Activated CD8-positive, alpha-beta T cell treated with anti-CD3 and anti-CD28 coated beads for 36 hours (primary cell): Measurements from ENCODE around the gene BCL2A1. TPM values are rescaled to one million over a fixed set of nuclear protein-coding genes. Genes with fewer than 3 reads are reported as not detected.

Experiments
- ATAC-seq: fragments of 200-7000 bp; cut with Tn5 transposase; one replicate; pipeline ENCODE4 v1.10.0; 2021; ENCODE audit warnings: mild to moderate bottlenecking, moderate library complexity
- CTCF ChIA-PET: fragments of 350-600 bp; sonication (Branson Sonifier 250); formaldehyde crosslinking; loops from one replicate; lab custom pipeline; 2021; ENCODE audit warnings: antibody characterized with exemption; lab: Charles Lee
- POLR2A ChIA-PET: fragments of 350-600 bp; sonication (Branson Sonifier 250); formaldehyde crosslinking; loops from one replicate; lab custom pipeline; 2021; ENCODE audit warnings: antibody characterized with exemption; lab: Charles Lee
- DNase-seq: peaks from one replicate; pipeline ENCODE4 v3.0.0-alpha.2; 2020
- H3K27ac Mint-ChIP-seq: one replicate; pipeline ENCODE4 v1.8.0; 2021; ENCODE audit warnings: mild to moderate bottlenecking, mixed read lengths
- H3K27me3 Mint-ChIP-seq: one replicate; pipeline ENCODE4 v1.8.0; 2021; ENCODE audit warnings: mixed read lengths
- H3K36me3 Mint-ChIP-seq: one replicate; pipeline ENCODE4 v1.8.0; 2021; ENCODE audit warnings: low read depth, mixed read lengths
- H3K4me1 Mint-ChIP-seq: one replicate; pipeline ENCODE4 v1.8.0; 2021; ENCODE audit warnings: low read depth, mixed read lengths
- H3K4me3 Mint-ChIP-seq: one replicate; pipeline ENCODE4 v1.8.0; 2021; ENCODE audit warnings: mild to moderate bottlenecking, moderate library complexity, mixed read lengths
- H3K9me3 Mint-ChIP-seq: one replicate; pipeline ENCODE4 v1.8.0; 2021; ENCODE audit warnings: mixed read lengths
- intact Hi-C: fragments of 100-400 bp; cut with micrococcal nuclease; formaldehyde crosslinking; loops from one replicate; pipeline ENCODE4 v1.10.0; 2022
- total RNA-seq, 2 experiments: library from RNA; stranded (reverse); gene quantifications; one replicate each; pipeline ENCODE4 v1.2.3, GENCODE V29; 2021
- TF ChIP-seq, protein P1 (sequence below): fragments of 200-600 bp; IDR thresholded peaks from one replicate; pipeline ENCODE4 v1.8.0; 2022; ENCODE audit warnings: antibody characterized with exemption, mild to moderate bottlenecking

BCL2A1 gene
- total RNA-seq, 2 experiments from 2014 or later: 47.1 to 47.9 TPM

DNA sequence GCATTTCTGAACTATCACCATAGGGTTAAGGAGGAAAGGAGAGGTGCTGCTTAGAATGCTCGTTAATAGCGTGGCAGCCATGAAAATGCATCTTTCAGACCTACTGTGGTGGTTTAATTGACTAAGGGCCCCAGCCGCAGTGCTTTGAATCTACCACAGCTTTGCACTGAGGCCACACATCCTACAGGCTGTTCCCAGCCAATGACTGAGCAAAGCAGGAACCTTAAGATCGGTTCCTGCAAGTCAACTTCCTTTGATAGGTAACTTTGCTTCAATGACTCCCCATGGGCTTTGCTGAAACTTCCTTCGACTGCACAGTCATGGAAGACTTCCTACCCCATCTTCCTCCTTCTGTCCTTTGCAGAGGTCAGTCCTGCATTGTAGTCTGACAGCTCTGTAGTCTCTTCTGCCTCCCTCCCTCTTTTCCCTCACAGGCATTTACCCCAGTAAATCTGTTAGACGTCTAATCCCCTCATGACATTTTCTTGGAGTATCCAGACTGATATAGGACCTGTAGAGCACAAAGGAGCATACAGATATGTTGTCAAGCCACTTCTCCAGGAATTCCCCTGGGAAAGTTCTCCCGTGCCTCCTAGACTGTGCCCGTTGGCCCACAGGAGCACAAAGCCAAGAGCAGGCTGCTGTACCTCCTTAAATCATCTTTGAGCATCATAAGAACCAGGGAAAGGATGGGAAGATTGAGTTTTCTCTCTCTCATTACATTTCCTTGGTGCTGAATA, 2.6 kb upstream of the BCL2A1 start:
- no peaks in the 10 kb centered on the region for H3K27me3 Mint-ChIP-seq
- TF ChIP-seq, protein P1, sequence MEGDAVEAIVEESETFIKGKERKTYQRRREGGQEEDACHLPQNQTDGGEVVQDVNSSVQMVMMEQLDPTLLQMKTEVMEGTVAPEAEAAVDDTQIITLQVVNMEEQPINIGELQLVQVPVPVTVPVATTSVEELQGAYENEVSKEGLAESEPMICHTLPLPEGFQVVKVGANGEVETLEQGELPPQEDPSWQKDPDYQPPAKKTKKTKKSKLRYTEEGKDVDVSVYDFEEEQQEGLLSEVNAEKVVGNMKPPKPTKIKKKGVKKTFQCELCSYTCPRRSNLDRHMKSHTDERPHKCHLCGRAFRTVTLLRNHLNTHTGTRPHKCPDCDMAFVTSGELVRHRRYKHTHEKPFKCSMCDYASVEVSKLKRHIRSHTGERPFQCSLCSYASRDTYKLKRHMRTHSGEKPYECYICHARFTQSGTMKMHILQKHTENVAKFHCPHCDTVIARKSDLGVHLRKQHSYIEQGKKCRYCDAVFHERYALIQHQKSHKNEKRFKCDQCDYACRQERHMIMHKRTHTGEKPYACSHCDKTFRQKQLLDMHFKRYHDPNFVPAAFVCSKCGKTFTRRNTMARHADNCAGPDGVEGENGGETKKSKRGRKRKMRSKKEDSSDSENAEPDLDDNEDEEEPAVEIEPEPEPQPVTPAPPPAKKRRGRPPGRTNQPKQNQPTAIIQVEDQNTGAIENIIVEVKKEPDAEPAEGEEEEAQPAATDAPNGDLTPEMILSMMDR: no peak
- intact Hi-C loops: no loop called here
- peaks cover 13% of the 10 kb centered on the region for H3K36me3 Mint-ChIP-seq
- H3K4me3 Mint-ChIP-seq: no peak overlapping the region
- ATAC-seq (peak; percentile 7), DNase-seq (peak; percentile 66)
- ChIA-PET POLR2A (interaction anchor here (1.0 to 1.3 kb wide), 2 partner anchors 8 to 76 kb away, joined by 3 to 5 read pairs; no protein-coding TSS in a partner anchor), CTCF (interaction anchor here (1.2 to 1.4 kb wide), 2 partner anchors 13 to 120 kb away, joined by 3 to 4 read pairs; no protein-coding TSS in a partner anchor)
- peak overlapping the region; percentile 73 for H3K27ac Mint-ChIP-seq
- H3K4me1 Mint-ChIP-seq: peaks cover 42% of the 10 kb centered on the region
- no peaks in the 10 kb centered on the region for H3K9me3 Mint-ChIP-seq

GRCh38 chr15:79972863-79973262, 1.9 kb upstream of the BCL2A1 start:
- peak overlapping the region; percentile 56 for H3K27ac Mint-ChIP-seq
- TF ChIP-seq, protein P1: no peak
- no peak for DNase-seq
- H3K4me1 Mint-ChIP-seq: peaks cover 39% of the 10 kb centered on the region
- ChIA-PET POLR2A (interaction anchor here (1.0 to 1.3 kb wide), 2 partner anchors 9 to 75 kb away, joined by 3 to 5 read pairs; no protein-coding TSS in a partner anchor), CTCF (interaction anchor here (1.2 to 1.4 kb wide), 2 partner anchors 13 to 119 kb away, joined by 3 to 4 read pairs; no protein-coding TSS in a partner anchor)
- no peak overlapping the region for H3K4me3 Mint-ChIP-seq
- intact Hi-C loops: no loop called here
- ATAC-seq: no peak
- no peaks in the 10 kb centered on the region for H3K27me3 Mint-ChIP-seq
- no peaks in the 10 kb centered on the region for H3K9me3 Mint-ChIP-seq
- H3K36me3 Mint-ChIP-seq: peaks cover 19% of the 10 kb centered on the region

DNA sequence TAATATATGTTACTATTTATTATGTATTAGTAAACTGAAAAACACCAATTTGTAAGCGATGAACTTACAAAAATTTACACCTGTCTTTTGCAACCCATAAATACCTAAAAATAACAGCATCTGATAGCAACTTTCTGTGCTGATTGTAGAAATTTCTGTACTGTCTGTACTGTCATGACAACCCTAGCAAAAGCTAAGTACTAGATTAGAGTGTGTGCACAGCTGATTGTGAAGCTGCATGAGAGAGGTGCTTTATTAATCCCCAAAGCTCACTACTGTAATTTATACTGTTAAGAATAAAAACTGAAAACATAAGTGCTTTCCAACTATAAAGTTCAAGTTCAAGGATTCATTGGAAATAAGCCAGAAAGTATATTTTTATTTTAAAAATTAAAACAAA, 815 bp downstream of the BCL2A1 start:
- no peak for DNase-seq
- intact Hi-C loops: loop anchor here (1.0 kb wide), 1 partner anchor 47 kb away; no protein-coding TSS in a partner anchor
- H3K4me1 Mint-ChIP-seq: peaks cover 55% of the 10 kb centered on the region
- no peaks in the 10 kb centered on the region for H3K9me3 Mint-ChIP-seq
- CTCF ChIA-PET: interaction anchor here (0.9 to 2.2 kb wide), 3 partner anchors 9 to 116 kb away, joined by 3 to 7 read pairs (median 4); no protein-coding TSS in a partner anchor
- POLR2A ChIA-PET: interaction anchor here (1.0 to 4.8 kb wide), 3 partner anchors 48 to 90 kb away, joined by 3 to 47 read pairs (median 19); partner anchors contain the start of gene MTHFS
- peak overlapping the region; percentile 96 for H3K4me3 Mint-ChIP-seq
- no peak for ATAC-seq
- peaks cover 34% of the 10 kb centered on the region for H3K36me3 Mint-ChIP-seq
- H3K27ac Mint-ChIP-seq: peak overlapping the region; percentile 93
- H3K27me3 Mint-ChIP-seq: no peaks in the 10 kb centered on the region
- TF ChIP-seq, protein P1: no peak

- peak overlapping the region; percentile 96 for H3K4me3 Mint-ChIP-seq
- ChIA-PET POLR2A (interaction anchor here (1.9 to 4.8 kb wide), 3 partner anchors 47 to 91 kb away, joined by 12 to 47 read pairs (median 38); partner anchors contain the start of genes MTHFS and ZFAND6), CTCF (interaction anchor here (1.5 to 2.8 kb wide), 4 partner anchors 25 to 115 kb away, joined by 4 to 12 read pairs (median 6); partner anchors contain the start of gene MTHFS)
- no peaks in the 10 kb centered on the region for H3K9me3 Mint-ChIP-seq
- peak overlapping the region; percentile 97 for H3K27ac Mint-ChIP-seq
- no peaks in the 10 kb centered on the region for H3K27me3 Mint-ChIP-seq
- TF ChIP-seq, protein P1: no peak
- intact Hi-C loops: loop anchor here (5.0 to 10.0 kb wide), 2 partner anchors 88 to 1346 kb away; partner anchors contain the start of gene ZFAND6
- no peak for DNase-seq
- peaks cover 42% of the 10 kb centered on the region for H3K36me3 Mint-ChIP-seq
- peaks cover 63% of the 10 kb centered on the region for H3K4me1 Mint-ChIP-seq
- ATAC-seq: no peak
Observed at GRCh38 chr15:79969146-79969545, 1.9 kb downstream of the BCL2A1 start.
